Measurements from ENCODE around the gene ID2. TPM values are rescaled to one million over a fixed set of nuclear protein-coding genes. Genes with fewer than 3 reads are reported as not detected.

The ID2 gene
- total RNA-seq, 1 experiment from 2014 or later, result 240 TPM

GRCh38 chr2:8669157-8669817 lies 12.6 kb upstream of the ID2 start:
- DNase-seq (ENCODE audit: low read depth), result peak; percentile 86

GRCh38 chr2:8670580-8670979 lies 11.3 kb upstream of the ID2 start:
- no peak for DNase-seq (ENCODE audit: low read depth)

GRCh38 chr2:8671176-8671575 lies 10.7 kb upstream of the ID2 start:
- DNase-seq (ENCODE audit: low read depth), result no peak

- DNase-seq (ENCODE audit: low read depth), result no peak
These were observed 10.1 kb upstream of the ID2 start for GRCh38 chr2:8671802-8672201.

GRCh38 chr2:8672940-8673339 lies 8.9 kb upstream of the ID2 start:
- DNase-seq (ENCODE audit: low read depth), result no peak

- no peak for DNase-seq (ENCODE audit: low read depth)
These were observed 8.5 kb upstream of the ID2 start for GRCh38 chr2:8673381-8673780.

- peak; percentile 12 for DNase-seq (ENCODE audit: low read depth)
These were observed 7.3 kb upstream of the ID2 start for GRCh38 chr2:8674420-8675009.

GRCh38 chr2:8675543-8675942 lies 6.3 kb upstream of the ID2 start:
- DNase-seq (ENCODE audit: low read depth), result no peak

- DNase-seq (ENCODE audit: low read depth), result no peak
These were observed 5.5 kb upstream of the ID2 start for GRCh38 chr2:8676191-8676920.

GRCh38 chr2:8676921-8677645 lies 4.8 kb upstream of the ID2 start:
- no peak for DNase-seq (ENCODE audit: low read depth)

- peak; percentile 56 for DNase-seq (ENCODE audit: low read depth)
These were observed 3.9 kb upstream of the ID2 start for GRCh38 chr2:8677646-8678592.

GRCh38 chr2:8678731-8679566 lies 2.9 kb upstream of the ID2 start:
- peak; percentile 95 for DNase-seq (ENCODE audit: low read depth)

- DNase-seq (ENCODE audit: low read depth), result no peak
These were observed 2.4 kb upstream of the ID2 start for GRCh38 chr2:8679567-8679826.

- DNase-seq (ENCODE audit: low read depth), result peak; percentile 47
These were observed 1.8 kb upstream of the ID2 start for GRCh38 chr2:8679827-8680731.

- peak; percentile 69 for DNase-seq (ENCODE audit: low read depth)
These were observed 765 bp upstream of the ID2 start for GRCh38 chr2:8680822-8681760.

- DNase-seq (ENCODE audit: low read depth), result peak; percentile 52
These were observed 1.1 kb downstream of the ID2 start for GRCh38 chr2:8682719-8683667.

- DNase-seq (ENCODE audit: low read depth), result peak; percentile 23
These were observed 2.7 kb downstream of the ID2 start for GRCh38 chr2:8684540-8684877.
